ENCODE results near the gene DNAH14.
"Not testable (repeated sequence)": the region's sequence is repeated elsewhere in the genome, so short reads cannot be mapped to it uniquely, and the experiment has no call there.

Gene DNAH14

DNA sequence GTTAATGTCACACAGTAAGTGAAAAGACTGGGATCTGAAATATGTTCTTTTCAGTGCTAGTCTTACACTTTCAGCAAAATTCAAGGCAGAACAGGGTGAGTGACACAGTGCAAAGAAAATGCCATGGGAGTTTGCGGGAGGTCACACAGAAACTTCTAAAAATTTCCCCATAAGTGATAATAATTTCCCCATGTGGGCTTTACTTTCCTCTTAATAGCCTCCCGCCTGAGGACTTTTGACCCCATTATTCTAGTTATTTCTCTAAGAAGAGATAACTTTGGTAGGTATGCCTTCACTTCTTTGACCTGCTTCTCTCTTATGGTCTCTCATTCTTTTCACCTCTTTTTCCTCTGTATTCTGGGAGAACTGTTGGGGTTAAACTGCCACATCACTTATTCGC lies 8.1 kb upstream of the DNAH14 start:
- DNase-seq (ENCODE audit: low spot score): no peak

DNA sequence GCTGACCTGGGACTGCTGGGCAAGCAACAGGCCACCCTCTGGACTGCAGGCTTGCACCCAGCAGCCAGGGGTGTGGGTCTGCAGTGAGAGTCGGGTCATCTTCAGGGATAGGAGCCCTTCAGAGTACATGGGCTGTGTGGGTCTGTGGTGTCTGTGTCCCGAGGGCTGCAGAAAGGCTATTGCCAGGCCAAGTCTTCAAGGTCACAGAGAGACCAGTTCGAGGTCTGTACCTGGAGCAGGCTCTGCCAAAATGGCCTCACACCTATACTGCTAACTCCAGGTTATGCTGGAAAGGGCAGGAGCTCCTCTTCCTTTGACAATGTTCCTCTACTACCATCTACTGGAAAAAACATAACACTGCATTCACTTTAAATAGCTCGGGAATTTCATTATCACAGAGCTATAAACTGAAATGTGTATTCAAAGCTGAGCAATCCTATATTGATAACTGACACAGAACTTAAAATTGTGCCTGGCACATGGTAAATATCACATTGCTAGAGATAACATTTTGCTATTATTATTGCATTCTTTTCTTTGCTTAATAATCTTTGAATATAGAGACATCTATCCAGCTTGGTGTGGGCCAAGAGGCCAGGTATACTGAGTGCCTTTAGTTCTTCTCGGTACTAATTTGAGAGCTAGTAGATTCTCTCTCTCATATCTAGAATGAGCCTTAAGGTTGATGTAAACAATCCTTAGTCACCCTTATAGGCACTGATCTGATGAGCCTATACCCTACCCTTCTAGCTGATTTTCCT lies 6.9 kb upstream of the DNAH14 start:
- peak; percentile 10 for DNase-seq (ENCODE audit: low spot score)

DNA sequence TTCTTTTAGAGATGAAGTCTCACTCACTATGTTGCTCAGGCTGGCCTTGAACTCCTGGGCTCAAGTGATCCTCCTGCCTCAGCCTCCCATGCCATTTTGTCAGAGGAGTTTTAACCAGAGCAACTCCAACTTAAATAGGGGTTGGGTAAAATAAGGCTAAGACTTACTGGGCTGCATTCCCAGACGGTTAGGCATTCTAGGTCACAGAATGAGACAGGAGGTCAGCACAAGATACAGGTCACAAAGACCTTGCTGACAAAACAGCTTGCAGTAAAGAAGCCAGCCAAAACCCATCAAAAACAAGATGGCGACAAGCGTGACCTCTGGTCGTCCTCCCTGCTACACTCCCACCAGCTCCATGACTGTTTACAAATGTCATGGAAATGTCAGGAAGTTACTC lies 5.7 kb upstream of the DNAH14 start:
- no peak for DNase-seq (ENCODE audit: low spot score)

DNA sequence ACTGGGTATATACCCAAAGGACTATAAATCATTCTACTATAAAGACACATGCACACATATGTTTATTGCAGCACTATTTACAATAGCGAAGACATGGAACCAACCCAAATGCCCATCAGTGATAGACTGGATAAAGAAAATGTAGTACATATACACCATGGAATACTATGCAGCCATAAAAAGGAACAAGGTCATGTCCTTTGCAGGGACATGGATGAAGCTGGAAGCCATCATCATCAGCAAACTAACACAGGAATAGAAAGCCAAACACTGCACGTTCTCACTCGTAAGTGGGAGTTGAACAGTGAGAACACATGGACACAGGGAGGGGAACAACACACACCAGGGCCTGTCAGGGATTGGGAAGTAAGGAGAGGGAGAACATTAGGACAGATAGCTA lies 1.8 kb upstream of the DNAH14 start:
- not testable (repeated sequence) for DNase-seq (ENCODE audit: low spot score)

DNA sequence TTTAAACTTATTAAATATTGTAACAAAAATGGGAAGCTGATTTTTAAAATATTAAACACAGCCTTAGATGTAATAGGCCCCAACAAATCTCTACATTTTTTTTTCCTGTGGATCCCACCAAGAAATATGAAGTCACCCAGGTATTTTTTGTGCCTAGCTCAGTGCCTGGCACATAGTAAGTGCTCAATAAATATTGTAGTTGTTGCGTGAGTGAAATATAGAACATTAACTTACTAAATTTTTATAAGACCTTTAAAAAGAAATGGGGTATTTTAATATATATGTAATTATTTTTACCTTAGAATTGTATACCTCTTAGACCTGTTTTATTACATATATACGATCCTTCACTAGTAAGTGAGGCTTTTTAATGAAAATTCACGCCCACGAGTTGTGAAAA lies 569 bp upstream of the DNAH14 start:
- no peak for DNase-seq (ENCODE audit: low spot score)

DNA sequence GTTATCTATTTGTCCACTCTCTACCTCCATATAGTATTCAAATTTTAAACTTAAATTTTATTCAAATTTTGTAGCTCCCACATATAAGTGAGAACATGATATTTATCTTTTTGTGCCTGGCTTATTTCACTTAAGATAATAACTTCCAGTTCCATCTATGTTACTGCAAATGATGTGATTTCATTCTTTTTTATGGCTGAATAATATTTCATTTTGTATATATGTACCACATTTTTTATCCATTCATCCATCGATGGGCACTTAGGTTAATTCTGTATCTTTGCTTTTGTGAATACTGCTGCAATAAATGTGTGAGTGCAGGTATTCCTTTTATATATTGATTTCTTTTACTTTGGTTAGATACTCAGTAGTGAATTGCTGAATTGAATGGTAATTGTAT lies 2.1 kb downstream of the DNAH14 start:
- DNase-seq (ENCODE audit: low spot score): no peak

DNA sequence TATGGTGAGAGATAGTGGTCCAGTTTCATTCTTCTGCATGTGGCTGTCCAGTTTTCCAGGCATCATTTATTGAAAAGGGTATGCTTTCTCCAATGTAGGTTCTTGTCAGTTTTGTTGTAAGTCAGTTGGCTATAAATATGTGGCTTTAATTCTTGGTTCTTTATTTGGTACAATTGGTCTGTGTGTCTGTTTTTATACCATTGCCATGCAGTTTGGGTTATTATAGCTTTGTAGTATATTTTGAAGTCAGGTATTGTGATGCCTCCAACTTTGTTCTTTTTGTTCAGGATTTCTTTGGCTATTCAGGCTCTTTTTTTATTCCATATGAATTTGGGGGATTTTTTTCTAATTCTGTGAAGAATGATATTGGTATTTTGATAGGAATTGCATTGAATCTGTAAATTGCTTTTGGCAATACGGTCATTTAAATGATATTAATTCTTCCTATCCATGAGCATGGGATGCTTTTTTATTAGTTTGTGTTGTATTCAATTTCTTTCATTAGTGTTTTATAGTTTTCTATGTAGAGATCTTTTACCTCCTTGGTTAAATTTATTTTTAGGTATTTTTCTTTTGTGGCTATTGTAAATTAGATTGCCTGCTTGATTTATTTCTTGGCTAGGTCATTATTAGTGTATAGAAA lies 3.3 kb downstream of the DNAH14 start:
- no peak for DNase-seq (ENCODE audit: low spot score)

DNA sequence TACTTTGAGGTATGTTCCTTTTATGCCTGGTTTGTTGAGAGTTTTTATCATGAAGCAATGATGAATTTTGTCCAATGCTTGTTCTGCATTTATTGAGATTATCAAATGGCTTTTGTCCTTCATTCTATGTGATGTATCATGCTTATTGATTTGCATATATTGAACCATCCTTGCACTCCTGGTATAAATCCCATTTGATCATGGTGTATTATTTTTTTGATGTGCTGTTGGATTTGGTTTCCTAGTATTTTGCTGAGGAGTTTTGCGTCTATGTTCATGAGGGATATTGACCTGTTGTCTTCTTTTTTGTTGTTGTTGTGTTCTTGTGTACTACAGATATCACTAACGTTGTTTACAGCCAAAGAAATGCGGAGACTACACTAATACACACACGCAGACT lies 4.1 kb downstream of the DNAH14 start:
- DNase-seq (ENCODE audit: low spot score): no peak

DNA sequence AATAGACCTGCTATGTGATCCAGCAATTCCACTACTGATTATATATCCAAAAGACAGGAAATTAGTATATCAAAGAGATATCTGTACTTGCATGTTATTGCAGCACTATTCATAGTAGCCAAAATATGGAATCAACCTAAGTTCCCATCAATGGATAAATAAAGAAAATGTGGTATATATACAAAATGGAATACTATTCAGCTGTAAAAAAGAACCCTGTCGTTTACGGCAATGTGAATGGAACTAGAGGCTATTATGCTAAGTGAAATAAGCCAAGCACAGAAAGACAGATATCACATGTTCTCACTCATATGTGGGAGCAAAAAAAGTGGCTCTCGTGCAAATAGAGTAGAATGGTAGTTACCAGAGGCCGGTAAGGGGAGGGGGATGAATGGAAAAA lies 9.2 kb downstream of the DNAH14 start:
- no peak for DNase-seq (ENCODE audit: low spot score)

DNA sequence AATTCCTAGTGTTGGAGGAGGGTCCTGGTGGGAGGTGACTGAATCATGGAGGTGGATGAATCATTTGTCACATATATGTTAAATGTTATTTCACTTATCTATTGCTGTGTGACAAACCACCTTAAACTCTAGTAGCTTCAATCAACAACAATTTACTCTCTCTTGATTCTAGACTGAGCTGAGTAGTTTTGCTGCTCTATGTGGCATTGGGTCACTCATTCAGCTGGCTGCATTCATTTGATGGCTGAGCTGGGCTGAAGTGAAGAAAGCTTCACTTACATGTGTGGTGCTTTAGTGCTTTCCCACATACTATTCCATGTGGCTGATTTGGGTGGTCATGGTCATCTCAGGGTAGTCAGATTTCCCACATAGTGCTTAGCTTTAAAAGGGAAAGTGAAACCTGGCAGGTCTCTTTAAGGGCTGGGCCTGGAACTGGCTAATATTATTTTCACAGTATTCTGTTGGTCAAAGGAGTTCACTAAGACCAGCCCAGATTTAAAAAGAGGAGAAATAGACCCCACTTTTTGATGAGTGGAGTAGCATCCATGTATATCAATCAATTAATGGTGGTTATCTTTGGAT lies 10.5 kb downstream of the DNAH14 start:
- no peak for DNase-seq (ENCODE audit: low spot score)

DNA sequence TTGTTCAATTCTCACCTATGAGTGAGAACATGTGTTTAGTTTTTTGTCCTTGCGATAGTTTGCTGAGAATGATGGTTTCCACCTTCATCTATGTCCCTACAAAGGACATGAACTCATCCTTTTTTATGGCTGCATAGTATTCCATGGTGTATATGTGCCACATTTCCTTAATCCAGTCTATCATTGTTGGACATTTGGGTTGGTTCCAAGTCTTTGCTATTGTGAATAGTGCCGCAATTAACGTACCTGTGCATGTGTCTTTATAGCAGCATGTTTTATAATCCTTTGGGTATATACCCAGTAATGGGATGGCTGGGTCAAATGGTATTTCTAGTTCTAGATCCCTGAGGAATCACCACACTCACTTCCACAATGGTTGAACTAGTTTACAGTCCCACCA lies 11.3 kb downstream of the DNAH14 start:
- not testable (repeated sequence) for DNase-seq (ENCODE audit: low spot score)

DNA sequence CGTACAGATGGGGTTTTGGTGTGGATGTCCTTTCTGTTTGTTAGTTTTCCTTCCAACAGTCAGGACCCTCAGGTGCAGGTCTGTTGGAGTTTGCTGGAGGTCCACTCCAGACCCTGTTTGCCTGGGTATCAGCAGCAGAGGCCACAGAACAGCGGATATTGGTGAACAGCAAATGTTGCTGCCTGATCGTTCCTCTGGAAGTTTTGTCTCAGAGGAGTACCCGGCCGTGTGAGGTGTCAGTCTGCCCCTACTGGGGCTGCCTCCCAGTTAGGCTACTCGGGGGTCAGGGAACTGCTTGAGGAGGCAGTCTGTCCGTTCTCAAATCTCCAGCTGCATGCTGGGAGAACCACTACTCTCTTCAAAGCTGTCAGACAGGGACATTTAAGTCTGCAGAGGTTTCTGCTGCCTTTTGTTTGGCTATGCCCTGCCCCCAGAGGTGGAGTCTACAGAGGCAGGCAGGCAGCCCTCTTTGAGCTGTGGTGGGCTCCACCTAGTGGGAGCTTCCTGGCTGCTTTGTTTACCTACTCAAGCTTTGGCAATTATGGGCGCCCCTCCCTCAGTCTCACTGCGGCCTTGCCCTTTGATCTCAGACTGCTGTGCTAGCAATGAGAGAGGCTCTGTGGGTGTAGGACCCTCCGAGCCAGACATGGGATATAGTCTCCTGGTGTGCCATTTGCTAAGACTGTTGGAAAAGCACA lies 16.3 kb downstream of the DNAH14 start:
- DNase-seq (ENCODE audit: low spot score): not testable (repeated sequence)

DNA sequence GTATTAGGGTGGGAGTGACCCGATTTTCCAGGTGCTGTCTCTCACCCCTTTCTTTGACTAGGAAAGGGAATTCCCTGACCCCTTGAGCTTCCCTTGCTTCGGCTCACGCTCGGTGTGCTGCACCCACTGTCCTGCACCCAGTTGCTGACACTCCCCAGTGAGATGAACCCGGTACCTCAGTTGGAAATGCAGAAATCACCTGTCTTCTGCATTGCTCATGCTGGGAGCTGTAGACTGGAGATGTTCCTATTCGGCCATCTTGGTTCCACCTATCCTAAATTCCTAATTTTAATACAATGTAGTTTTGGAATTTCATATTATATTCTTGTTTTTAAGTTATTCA lies 16.8 kb downstream of the DNAH14 start:
- DNase-seq (ENCODE audit: low spot score): not testable (repeated sequence)

DNA sequence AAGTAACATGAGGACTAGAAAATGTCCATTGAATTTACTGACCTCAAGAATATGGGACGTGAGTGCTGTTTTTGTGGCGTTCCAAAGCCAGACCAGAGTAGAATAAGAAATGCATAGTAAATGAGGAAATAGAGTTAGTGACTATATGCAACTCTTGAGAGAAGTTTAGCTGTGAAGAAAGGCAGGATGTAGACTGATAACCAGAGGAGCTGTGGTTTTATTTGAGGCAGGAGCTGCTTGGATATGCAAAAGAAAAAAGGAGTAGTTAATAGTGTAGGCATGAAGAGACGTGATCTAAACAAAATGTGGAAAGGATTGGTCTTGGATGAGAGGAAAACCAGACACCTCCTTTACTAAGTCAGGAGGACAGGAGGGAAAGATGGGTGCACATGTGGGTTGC lies 28.2 kb downstream of the DNAH14 start:
- DNase-seq (ENCODE audit: low spot score): no peak

DNA sequence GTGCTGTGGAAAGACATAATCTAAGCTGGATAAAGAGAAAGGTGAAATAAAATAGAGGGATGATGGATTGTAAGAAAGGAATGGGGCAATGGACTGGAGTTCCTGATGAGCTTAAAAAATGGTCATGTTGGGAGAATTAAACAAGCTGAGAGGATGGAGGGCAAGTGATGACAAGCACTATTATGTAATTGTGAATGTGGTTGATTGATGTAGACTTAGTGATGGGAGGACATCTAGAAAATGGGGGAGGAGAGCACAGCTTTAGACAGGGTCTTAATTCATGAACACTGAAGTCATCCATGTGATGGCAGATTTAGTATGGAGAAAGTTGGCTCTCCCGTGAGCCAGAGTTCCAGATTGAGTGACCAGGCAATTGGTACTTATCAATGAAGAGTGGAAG lies 29.0 kb downstream of the DNAH14 start:
- DNase-seq (ENCODE audit: low spot score): no peak

DNA sequence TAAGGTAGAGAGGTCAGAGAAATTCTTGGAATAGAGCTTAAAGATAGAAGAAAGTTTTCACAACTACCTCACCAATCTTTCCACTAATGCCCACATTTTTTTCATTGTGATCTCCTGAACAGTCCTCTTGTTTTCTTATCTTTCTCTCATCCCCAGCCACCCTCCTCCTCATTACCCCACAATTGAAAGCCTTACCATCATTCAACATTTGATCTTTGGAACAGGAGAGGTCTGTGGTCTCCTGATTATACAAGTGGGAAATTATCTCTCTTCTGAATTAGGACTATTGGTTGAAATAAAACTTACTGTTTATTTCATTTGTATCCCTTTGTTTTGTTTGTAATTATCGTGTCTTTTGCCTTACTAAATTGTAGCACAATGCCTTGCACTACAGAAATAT lies 29.6 kb downstream of the DNAH14 start:
- DNase-seq (ENCODE audit: low spot score): no peak

DNA sequence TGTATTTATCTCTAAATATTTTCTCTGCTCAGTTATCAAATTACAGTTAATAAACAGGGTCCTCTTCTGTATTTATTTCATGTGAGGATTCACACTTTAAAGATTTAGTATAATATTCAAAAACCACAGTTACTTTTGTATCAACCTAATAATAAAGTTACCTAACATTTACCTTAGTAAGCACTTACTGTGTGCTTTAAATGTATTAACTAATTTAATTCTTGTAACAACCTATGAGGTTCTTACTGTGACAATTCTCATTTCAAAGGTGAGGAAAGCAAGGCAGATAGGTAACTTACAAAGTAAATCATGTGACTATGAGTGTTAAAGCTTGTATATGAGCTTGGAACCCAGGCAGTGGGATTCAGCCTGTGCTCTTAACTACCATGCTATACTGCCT lies 30.2 kb downstream of the DNAH14 start:
- no peak for DNase-seq (ENCODE audit: low spot score)

DNA sequence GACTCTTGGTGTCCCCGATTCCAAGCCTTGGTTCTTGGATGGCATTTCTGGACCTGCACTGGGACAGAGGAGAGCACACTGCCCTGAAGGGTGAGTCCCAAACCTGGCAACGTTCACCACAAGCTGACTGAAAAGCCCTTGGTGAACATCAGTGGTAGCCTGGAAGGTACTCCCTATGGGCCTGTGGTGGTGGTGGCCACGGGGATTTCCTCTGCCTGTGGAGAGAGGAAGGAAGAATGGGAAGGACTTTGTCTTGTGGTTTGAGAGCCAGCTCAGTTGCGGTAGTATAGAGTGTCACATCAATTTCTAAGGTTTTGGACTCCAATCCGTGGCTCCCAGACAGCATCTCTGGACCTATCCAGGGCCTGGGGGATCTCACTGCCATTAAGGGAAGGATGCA lies 50.7 kb downstream of the DNAH14 start:
- no peak for DNase-seq (ENCODE audit: low spot score)

DNA sequence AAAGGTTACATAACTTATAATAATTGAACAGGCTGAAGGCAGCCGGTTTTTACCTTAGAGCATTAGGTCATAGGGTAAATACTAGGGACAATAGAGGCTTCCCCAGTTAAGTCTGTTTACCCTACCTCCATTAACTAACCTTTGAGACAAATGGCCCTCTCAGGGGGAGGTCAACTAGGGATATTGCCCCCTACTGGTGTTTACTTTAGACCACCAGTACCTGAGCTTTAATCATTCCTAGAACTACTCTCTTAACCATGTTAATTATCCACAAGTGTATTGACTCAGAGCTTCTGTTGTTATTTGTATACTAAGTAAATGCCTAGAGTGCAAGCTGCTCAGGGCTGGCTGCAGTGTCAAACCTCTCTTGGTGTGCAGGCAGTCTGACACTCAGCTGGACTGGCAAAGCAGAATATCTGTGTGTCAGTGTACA lies 52.5 kb downstream of the DNAH14 start:
- DNase-seq (ENCODE audit: low spot score): not testable (repeated sequence)

DNA sequence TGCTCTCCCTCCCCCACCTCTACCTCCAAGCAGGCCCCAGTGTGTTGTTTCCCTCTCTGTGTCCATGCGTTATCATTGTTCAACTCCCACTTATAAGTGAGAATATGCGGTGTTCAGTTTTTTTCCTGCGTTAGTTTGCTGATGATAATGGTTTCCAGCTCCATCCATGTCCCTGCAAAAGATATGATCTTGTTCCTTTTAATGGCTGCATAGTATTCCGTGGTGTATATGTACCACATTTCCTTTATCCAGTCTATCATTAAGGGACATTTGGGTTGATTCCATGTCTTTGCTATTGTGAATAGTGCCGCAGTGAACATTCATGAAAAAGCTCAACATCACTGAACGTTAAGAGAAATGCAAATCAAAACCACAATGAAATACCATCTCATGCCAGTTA lies 58.6 kb downstream of the DNAH14 start:
- DNase-seq (ENCODE audit: low spot score): no peak

DNA sequence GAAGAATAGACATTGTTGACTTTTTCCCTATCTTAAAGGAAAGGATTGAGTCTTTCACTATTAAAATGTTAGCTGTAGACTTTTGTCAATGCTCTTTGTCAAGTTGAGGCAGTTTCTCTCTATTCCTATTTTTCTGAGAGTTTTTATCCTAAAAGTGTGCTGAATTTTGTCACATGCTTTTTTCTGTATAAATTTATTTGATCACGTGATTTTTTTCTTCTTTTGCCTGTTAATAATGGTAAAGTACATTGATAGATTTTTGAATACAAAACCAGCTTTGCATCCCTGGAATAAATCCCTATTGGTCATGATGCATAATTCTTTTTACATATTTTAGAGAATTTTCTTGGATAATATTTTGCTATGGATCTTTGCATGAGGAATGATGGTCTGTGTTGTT lies 60.1 kb downstream of the DNAH14 start:
- no peak for DNase-seq (ENCODE audit: low spot score)

DNA sequence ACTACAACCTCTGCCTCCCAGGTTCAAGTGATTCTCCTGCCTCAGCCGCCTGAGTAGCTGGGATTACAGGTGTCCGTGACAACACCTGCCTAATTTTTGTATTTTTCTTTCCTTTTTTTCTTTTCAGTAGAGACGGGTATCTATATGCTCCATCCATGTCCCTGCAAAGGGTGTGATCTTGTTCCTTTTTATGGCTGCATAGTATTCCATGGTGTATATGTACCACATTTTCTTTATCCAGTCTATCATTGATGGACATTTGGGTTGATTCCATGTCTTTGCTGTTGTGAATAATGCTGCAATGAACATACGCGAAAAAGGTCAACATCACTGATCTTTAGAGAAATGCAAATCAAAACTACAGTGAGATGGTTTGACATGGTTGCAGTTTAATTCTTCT lies 62.1 kb downstream of the DNAH14 start:
- DNase-seq (ENCODE audit: low spot score): not testable (repeated sequence)

DNA sequence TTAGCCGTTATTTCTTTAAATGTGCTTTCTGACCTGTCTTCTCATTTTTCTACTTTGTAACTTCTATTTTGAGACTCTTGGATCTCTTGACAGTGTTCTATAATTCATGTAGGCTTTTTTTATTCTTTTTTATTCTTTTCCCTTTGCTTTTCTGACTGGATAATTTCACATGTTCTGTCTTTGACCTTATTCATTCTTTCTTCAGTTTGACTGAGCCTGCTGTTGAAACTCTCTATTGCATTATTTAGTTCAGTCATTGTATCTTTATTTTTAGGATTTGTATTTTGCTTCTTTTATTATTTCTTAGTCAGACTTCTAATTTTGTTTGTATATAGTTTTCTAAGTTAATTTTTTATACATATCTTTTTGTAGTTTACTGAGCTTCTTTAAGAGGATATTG lies 66.1 kb downstream of the DNAH14 start:
- no peak for DNase-seq (ENCODE audit: low spot score)
